AG09319 (cell line): Measurements from ENCODE around the gene TTLL8.

Experiments
- DNase-seq: peaks from one replicate; pipeline ENCODE4 v3.0.0-alpha.2; 2010; ENCODE audit warnings: low read depth; ENCODE audit errors: extremely low read depth
- CTCF ChIP-seq: IDR thresholded peaks from 2 replicates; pipeline ENCODE4 v1.5.1; 2011; ENCODE audit warnings: low read depth, mild to moderate bottlenecking, inconsistent platforms, low read length, moderate library complexity

The TTLL8 gene

GRCh38 chr22:50058061-50058905, at the start of gene TTLL8:
Gene TTLL8, minus strand, starts transcription at chr22:50058298.
- TF ChIP-seq CTCF = no peak
- DNase-seq = no peak

- TF ChIP-seq CTCF = no peak
- DNase-seq = no peak
These were observed 49.4 kb upstream of the TTLL8 start for GRCh38 chr22:50107529-50107928.

GRCh38 chr22:50105208-50106100, 47.4 kb upstream of the TTLL8 start:
- TF ChIP-seq CTCF = no peak

GRCh38 chr22:50104141-50104544, 46.0 kb upstream of the TTLL8 start:
- TF ChIP-seq CTCF = no peak
- no peak for DNase-seq

More at GRCh38 chr22:50105208-50106100, 47.4 kb upstream of the TTLL8 start:
- DNase-seq = no peak

GRCh38 chr22:50102946-50103345, 44.8 kb upstream of the TTLL8 start:
- DNase-seq = no peak
- no peak for TF ChIP-seq CTCF

GRCh38 chr22:50101870-50102565, 43.9 kb upstream of the TTLL8 start:
- no peak for TF ChIP-seq CTCF
- DNase-seq = no peak

- DNase-seq = no peak
These were observed 40.0 kb upstream of the TTLL8 start for GRCh38 chr22:50098052-50098451.

More at GRCh38 chr22:50098052-50098451, 40.0 kb upstream of the TTLL8 start:
- no peak for TF ChIP-seq CTCF
